Mucosa of gallbladder (tissue), 1 donor: Measurements from ENCODE around the gene CAPN12. TPM values are rescaled to one million over a fixed set of nuclear protein-coding genes. Genes with fewer than 3 reads are reported as not detected.

Source experiments
- DNase-seq: peaks from one replicate; pipeline ENCODE4 v3.0.0-alpha.2; 2020; ENCODE audit warnings: low spot score
- total RNA-seq: library from RNA; stranded (reverse); gene quantifications from one replicate; pipeline ENCODE4 v1.2.1, GENCODE V29; 2021
- donor health status: DM: no; HTN: no; CAD: no.

Gene CAPN12
- total RNA-seq, 1 donor from 2014 or later: 206 TPM

- DNase-seq: peak; percentile 65
Observed at GRCh38 chr19:38711726-38712153, 32.5 kb downstream of the CAPN12 start.

- no peak for DNase-seq
Observed at GRCh38 chr19:38710928-38711725, 33.1 kb downstream of the CAPN12 start.

GRCh38 chr19:38710416-38710702 is 33.9 kb downstream of the CAPN12 start:
- no peak for DNase-seq

DNA sequence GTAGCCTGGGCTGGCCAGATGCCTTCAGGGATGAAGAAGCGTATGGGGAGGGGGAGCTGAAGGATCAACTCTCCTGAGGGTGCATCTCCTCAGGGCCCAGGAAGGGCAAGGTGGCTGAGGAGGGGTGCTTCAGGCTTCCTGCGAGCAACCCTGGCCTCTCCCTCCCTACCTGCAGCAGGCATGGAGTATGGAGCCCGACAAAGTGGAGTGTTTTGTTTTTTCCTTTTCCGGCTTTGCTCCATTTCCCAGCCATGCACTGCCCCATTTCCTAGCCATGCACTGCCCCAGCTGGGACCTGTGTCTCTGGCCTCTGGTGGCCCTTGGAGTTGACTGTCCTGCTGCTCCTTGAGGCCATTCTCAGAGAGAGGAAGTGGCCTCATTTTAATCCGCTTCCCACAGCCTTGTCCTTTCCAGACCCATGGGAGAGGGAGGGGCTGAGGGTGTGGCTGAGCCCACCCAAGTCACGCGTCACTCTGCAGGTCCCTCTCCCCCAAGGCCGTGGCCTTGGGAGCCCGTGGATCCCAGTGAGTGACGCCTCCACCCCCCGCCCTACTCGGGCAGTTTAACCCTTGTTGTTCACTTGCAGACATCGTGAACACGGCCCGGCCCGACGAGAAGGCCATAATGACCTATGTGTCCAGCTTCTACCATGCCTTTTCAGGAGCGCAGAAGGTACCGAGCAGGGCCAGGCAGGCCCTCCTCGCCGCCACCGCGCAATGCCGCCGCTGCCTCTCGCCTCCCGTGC is 34.4 kb downstream of the CAPN12 start:
- DNase-seq: no peak

GRCh38 chr19:38709119-38709518 is 35.2 kb downstream of the CAPN12 start:
- DNase-seq: no peak

DNA sequence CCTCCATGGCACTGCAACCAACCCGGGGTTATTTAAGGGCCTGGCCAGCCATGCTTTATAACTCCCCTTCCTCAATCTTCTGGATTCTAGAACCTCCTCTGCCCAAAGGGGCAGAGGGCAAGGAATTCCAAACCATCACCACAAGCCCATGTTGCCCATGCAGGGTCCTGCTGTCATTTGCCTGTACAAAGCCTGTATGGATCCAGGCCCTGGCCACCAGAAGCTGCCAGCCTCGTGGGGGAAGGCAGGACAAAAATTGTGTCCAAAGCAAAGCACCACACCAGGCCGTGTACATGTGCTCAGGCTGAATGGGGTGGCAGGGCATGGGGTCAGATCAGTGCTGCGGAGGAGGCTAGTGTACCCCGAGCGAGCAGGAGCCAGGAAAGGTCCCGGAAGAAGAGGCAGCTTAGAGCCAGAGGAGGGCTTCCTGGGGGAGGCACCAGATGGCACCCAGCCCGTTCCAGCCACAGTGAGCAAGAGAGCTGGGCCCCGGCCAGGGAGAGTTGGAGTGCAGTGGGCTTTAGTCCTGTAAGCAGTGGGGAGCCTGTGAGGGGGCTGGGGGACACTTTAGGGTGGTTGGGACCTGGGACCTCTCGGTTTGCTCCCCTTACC is 35.8 kb downstream of the CAPN12 start:
- no peak for DNase-seq

GRCh38 chr19:38707512-38708114 is 36.7 kb downstream of the CAPN12 start:
- DNase-seq: peak; percentile 85

DNA sequence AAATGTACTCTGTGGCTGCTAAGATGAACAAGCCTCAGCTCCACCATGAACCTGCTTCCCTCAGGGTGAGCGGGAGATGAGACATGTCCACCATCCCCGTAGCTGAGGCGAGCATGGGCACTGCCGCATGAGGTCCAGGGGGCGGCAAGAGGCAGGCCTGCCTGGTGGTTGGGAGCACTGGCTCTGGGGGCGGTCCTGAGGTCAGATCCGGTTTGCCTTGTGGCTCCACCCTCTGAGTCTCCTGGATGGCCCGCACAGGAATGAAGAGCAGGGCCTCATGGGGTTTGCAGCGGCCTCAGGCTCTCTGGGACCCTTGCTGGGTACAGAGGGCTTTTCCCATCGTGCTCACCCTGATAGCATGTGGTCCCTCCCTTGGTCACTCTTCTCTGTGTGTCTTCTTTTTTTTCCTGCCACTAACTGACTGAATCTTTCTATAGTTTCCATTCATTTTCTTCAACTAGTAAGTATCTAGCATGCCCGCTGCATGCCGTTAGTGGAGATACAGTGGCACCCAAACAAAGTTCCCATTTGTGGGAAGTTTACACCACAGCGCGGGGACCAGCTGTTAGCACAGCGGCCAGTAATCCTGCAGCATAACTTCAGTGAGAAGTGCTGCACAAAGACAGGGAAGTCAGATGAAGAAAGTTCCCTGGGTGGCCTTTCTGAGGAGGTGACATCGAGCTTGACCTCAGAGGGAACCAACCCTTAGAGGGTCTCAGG is 37.3 kb downstream of the CAPN12 start:
- no peak for DNase-seq

- DNase-seq: no peak
Observed at GRCh38 chr19:38705197-38706019, 38.9 kb downstream of the CAPN12 start.

DNA sequence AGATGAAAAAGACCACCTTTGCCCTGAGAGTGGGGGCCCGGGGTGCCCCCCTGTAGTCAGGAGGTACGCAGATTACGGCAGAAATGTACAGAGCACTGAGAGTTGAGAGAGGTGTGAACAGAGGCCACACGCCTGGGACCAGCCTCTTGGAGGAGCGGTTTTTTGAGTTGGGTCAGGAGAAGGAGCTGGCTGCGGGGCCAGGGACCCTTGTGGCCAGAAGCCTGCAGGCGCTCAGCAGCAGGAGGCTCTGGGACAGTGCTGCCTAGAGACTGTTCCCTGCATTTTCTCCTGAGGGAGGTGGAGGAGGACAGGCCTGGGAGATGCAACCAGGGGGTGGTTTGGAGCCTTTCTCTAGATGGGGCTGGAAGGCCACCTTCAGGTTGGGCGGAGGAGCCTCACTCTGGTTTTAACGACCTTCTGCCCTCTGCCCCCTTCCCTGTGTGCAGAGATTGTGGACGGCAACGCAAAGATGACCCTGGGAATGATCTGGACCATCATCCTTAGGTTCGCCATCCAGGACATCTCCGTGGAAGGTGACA is 39.7 kb downstream of the CAPN12 start:
- no peak for DNase-seq

- no peak for DNase-seq
Observed at GRCh38 chr19:38703509-38703908, 40.8 kb downstream of the CAPN12 start.

GRCh38 chr19:38702278-38702677 is 42.0 kb downstream of the CAPN12 start:
- DNase-seq: no peak

DNA sequence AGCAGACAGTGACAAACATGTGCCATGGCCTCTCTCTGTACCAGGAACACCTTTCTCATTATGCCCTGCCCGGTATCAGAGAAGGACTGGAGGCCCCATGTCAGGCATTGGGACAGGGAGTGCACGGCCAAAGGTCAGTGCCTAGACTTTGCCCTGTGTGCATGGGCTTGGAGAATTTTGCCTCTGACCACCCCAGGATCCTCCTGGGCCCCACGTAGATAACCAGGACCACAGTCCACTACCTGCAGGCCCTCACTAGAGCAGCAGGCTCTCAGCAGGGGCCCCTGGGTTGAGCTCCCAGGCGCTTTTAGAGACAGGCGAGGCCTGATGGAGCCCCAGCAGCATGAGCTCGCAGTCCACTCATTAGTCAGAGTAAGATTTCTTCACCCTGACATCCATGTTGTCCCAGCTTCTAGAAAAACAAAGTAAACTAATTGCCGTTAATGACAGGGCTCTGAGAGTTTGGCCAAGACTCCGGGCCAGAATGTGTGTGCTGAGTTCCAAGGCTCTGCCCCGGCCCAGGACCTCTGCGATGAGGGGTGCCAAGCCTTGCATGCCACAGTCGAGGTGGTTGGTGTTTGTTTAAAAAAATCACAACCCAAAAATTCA is 42.7 kb downstream of the CAPN12 start:
- DNase-seq: peak; percentile 61

DNA sequence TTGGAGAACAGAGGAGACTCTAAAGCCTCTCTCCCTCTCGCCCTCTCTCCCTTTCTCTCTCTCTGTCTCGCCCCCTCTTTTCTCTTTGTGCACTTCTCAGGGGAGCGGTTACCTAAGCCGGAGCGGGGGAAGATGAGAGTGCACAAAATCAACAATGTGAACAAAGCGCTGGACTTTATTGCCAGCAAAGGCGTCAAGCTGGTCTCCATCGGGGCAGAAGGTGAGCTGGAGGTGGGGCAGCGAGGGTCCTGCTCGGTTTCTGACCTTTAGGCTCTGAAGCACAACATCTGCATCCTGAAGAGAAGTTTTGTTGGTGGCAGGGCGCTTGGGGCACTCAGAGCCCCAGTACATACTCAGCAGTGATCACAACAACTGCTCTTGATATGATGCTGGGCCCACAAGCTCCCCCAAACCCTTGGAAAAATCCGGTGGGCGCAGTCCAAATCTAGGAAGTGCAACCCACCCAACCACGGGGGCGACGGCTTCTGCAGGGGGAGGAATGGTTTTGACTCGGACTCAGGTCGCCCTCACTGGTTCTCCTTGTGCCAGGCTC is 43.3 kb downstream of the CAPN12 start:
- no peak for DNase-seq

DNA sequence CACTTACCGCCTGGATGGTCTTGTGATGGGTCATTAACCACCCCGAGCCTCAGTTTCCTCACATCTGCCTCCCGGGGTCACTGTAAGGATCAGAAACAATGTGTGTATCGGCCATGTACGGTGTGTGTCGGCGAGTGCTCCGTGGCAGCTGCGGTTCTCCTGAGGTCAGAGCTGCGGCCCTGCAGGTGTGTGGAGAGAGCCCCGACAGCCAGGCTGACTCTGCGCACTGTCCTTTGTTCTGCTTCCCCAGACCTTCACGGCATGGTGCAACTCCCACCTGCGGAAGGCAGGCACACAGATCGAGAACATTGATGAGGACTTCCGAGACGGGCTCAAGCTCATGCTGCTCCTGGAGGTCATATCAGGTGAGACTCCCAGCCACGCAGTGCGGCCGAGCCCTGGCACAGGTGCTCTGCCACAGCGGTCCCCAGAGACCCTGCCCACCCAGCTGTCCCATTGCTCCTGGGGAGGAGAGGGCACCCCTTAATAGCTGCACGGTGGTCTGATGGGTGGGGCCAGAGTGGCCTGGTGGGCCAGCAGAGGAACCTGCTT is 43.8 kb downstream of the CAPN12 start:
- DNase-seq: no peak

DNA sequence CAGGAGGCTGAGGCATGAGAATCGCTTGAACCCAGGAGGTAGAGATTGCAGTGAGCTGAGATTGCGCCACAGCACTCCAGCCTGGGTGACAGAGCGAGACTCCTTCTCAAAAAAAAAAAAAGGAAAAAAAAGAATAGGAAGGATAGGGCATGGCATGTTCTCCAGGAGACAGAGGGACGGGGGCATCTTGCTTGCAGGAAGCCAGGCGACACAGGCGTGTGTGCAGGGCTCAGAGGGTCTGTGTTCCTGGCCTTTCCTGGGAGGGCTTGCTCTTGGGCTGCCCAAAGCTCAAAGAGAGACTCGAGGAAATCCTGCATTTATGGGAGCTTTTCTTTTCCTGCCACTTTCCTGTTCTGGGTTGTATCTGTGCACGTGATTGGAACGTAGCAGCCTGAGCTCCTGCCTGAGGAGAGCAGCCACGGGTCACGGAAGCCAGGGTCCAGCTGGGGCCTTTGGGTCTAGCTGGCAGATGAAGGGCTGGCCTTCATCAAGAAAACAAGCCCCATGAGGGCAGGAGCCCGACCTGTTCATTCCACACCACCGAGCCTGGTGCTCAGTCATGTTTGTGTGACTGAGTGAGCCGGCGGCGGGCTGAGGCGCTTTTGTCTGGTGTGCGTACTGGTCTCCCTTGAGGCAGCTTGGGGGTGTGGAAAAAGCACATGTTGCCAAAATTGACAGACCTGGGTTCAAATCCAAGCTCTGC is 44.5 kb downstream of the CAPN12 start:
- no peak for DNase-seq

DNA sequence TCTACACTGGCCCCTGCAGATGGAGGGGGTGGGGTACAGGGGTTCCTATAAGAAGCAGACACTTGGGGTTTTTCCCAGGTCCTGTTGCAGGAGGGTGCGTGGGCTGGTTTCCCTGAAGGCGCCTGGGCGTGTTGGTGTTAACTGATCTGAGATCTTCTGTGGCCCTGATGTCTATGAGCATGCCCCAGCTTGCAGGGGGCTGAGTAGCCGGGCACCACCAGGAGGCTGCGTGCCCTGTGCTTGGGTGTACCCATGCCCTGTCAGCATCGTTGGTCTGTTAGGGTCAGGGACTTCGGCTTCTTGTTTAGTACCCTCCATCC is 45.3 kb downstream of the CAPN12 start:
- no peak for DNase-seq

DNA sequence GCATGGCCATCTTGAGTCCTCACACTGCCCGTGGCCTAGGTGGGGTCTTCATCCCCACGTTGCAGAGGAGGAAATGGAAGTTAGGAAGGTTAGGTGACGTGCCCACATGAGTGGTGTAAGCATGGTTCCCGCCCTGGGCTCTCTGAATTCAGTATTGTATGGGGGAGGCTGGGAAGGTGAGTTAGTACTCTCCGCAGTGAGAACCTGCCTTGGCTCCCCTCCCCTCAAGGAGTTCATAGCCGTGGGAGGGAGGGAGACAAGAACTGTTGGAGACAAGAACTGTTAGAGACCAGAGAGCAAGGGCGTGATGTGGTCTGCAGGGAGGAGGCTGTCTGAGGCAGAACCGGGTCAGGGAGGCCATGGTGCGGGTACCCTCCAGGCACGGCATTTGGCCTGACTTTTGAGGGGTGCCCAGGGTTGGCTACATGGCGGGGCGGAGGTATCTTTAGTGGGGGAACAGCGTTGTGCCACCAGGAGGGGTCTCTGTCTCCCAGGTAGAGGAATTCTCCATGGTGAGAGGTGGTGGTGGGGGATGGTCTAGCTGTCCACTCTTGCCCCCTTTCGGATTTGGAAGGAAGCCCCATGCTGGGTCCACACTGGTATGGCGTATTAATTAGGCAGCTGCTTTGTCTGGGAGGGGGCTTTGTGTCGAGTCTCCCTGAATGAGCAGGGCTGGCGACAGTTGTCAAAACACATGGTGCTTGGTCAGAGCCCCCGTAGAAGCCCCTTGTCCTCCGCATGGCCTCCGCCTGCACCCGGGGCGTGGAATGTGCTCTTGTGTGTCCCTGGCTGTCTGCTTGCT is 45.8 kb downstream of the CAPN12 start:
- no peak for DNase-seq
